Thyroid gland (tissue), 4 donors: ENCODE measurements around the gene MICAL3.

Experiments
- POLR2A ChIP-seq, 2 donors: fragments of 450-650 bp; IDR thresholded peaks; one replicate each; pipeline ENCODE4 v1.6.1; 2017; ENCODE audit warnings: antibody characterized with exemption in 2 of 2, mild to moderate bottlenecking in 2 of 2, moderate library complexity in 1 of 2
- TF ChIP-seq, protein P1 (sequence below), 6 experiments: fragments of 200-600 bp in 3 of 6; fragments of 450-650 bp in 3 of 6; sonication (generic) in 3 of 6; IDR thresholded peaks; one replicate each; pipeline ENCODE4 v1.5.1; 2016 to 2019; ENCODE audit warnings: antibody characterized with exemption in 6 of 6, mild to moderate bottlenecking in 2 of 6, inconsistent platforms in 1 of 6, moderate library complexity in 1 of 6

DNA sequence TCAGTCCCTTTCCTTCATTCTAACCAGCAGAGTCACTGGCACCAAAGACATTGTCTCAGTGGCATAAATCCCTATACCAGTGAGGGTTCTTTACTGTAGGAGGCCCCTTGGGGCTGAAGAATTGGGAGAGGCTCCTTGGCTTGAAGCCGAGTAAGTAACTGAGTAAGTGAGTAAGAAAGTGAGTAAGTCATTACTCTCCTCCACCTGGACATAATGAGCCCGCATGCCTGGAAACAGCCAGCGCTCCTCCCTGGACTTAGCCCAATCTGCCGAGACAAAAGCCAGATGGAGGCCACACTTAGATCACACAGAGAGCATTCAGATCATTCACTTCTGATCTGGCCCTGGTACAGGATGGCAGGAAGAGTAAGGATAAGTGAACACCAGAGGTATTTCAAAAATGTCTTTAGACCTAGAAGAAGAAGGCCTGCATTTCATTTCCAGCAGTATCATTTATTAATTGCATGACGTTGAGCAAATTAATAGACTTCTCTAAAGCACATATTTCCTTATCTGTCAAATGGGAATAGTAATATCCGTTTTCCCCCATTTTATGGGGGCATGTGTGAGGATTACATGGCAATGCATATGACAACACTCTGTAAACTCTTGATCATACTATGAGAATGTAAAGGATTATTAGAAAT lies 8.2 kb upstream of the MICAL3 start:
- no peak for TF ChIP-seq POLR2A (IDR thresholded peaks at IDR 0.05)
- TF ChIP-seq, protein P1, sequence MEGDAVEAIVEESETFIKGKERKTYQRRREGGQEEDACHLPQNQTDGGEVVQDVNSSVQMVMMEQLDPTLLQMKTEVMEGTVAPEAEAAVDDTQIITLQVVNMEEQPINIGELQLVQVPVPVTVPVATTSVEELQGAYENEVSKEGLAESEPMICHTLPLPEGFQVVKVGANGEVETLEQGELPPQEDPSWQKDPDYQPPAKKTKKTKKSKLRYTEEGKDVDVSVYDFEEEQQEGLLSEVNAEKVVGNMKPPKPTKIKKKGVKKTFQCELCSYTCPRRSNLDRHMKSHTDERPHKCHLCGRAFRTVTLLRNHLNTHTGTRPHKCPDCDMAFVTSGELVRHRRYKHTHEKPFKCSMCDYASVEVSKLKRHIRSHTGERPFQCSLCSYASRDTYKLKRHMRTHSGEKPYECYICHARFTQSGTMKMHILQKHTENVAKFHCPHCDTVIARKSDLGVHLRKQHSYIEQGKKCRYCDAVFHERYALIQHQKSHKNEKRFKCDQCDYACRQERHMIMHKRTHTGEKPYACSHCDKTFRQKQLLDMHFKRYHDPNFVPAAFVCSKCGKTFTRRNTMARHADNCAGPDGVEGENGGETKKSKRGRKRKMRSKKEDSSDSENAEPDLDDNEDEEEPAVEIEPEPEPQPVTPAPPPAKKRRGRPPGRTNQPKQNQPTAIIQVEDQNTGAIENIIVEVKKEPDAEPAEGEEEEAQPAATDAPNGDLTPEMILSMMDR (IDR thresholded peaks at IDR 0.05), result no peak
